Heart right ventricle (tissue), 16 donors: ENCODE results near the gene PCSK6. TPM values are rescaled to one million over a fixed set of nuclear protein-coding genes. Genes with fewer than 3 reads are reported as not detected.
A peak's percentile ranks its signal among the peaks of the same experiment; 100 is the strongest.

Source experiments
- ATAC-seq, 8 donors: fragments of 200-7000 bp; cut with Tn5 transposase; one replicate each; pipeline ENCODE4 v1.9.1; 2020; ENCODE audit warnings: mild to moderate bottlenecking in 8 of 8, moderate library complexity in 8 of 8, moderate number of reproducible peaks in 1 of 8
- DNase-seq, 2 donors: peaks; one replicate each; pipeline ENCODE4 v3.0.0-alpha.2; 2020
- H3K27ac ChIP-seq, 10 donors: fragments of 200-600 bp; sonication (generic) in 2 of 10; one replicate each; pipeline versions ENCODE4 v1.5.0 to v1.8.0; 2020 to 2022; ENCODE audit warnings: mild to moderate bottlenecking in 3 of 10
- H3K27me3 ChIP-seq, 7 donors: fragments of 200-600 bp; one replicate each; pipeline ENCODE4 v1.8.0; 2021 to 2022; ENCODE audit warnings: mild to moderate bottlenecking in 2 of 7
- H3K36me3 ChIP-seq, 9 donors: fragments of 200-600 bp; sonication (generic) in 1 of 9; one replicate each; pipeline versions ENCODE4 v1.5.0 to v1.8.0; 2020 to 2022; ENCODE audit warnings: mild to moderate bottlenecking in 2 of 9
- H3K4me1 ChIP-seq, 9 donors: fragments of 200-600 bp; sonication (generic) in 1 of 9; one replicate each; pipeline versions ENCODE4 v1.5.0 to v1.8.0; 2020 to 2022; ENCODE audit warnings: mild to moderate bottlenecking in 4 of 9
- H3K4me3 ChIP-seq, 10 donors: fragments of 200-600 bp; sonication (generic) in 2 of 10; one replicate each; pipeline versions ENCODE4 v1.5.0 to v1.8.0; 2020 to 2022; ENCODE audit warnings: mild to moderate bottlenecking in 7 of 10, moderate library complexity in 2 of 10
- H3K9me3 ChIP-seq, 11 donors: fragments of 200-600 bp in 10 of 11; sonication (generic) in 2 of 11; one replicate each; pipeline versions ENCODE4 v1.5.0 to v1.8.0; 2013 to 2022; ENCODE audit warnings: mild to moderate bottlenecking in 2 of 11, control low read depth in 1 of 11, moderate library complexity in 1 of 11
- WGBS, 2 donors: extraction: QIAGEN DNeasy Blood & Tissue Kit; methylation state at CpG; one replicate each; pipeline ENCODE4 v1.1.7; 2013; ENCODE audit warnings: inconsistent platforms in 1 of 2; 5-methylcytosine and 5-hydroxymethylcytosine counted together
- intact Hi-C, 10 donors: fragments of 100-400 bp; cut with DNase I; formaldehyde crosslinking; loops; one replicate each; pipeline versions ENCODE4 v1.11.1 to v1.14.2; 2022
- polyA plus RNA-seq, 2 donors: library from polyadenylated mRNA; stranded (reverse); fragments of 200-250 nt; gene quantifications; one replicate each; pipeline ENCODE4 v1.2.3, GENCODE V29; 2013
- total RNA-seq, 10 donors: library from RNA; stranded (reverse); fragmentation: NEBNext Ultra II Directional in 3 of 10; extraction: Animal tissue kit (Norgen Biotek cat#: 25700) in 3 of 10; gene quantifications; one replicate each; pipeline versions ENCODE4 v1.2.1 to v1.2.4, GENCODE V29; 2021 to 2023
- TF ChIP-seq, protein P1 (sequence below), 9 donors: fragments of 200-600 bp; sonication (generic) in 2 of 9; IDR thresholded peaks; one replicate each; pipeline versions ENCODE4 v1.5.0 to v1.8.0; 2021 to 2022; ENCODE audit warnings: antibody characterized with exemption in 9 of 9, mild to moderate bottlenecking in 5 of 9, moderate library complexity in 1 of 9
- donor health status: Arrhythmogenic right ventricular cardiomyopathy.
- donor health status: ischemic (EF 13 %, LVEDD 7.1; RV severe dilation, severe dysfunction).
- donor health status: healthy with polysubstance abuse.
- donor health status: DM: no; HTN: yes; CAD: no.
- donor health status: DM: no; HTN: no; CAD: no.
- donor health status: ischemic (EF 25% LVEDD 6.9; RV normal size, moderate dysfunction).
- donor health status: ischemic (EF 25% LVEDD 5.7; RV mildly dilated, moderate dysfunction).
- donor health status: healthy.
- donor health status: DM: yes; HTN: yes; CAD: no.
- donor health status: Ischemic cardiomyopathy.
- donor health status: ischemic (EF 35%, LVEDD 5.7; RV mildly dilated, moderate dysfunction).
- donor health status: nonischemic (EF 11% LVEDD 7.7; RV severe dilation, severe dysfunction).
- donor health status: DM: yes; HTN: yes; CAD: no.
- donor health status: PGD.
- donor health status: ischemic (EF 29% LVEDD 5.4; RV normal size, mild dysfunction).
- donor health status: nonischemic (EF 23%, LVEDD 6.1; RV moderate dilation, normal function).

Gene PCSK6
- total and polyA plus RNA-seq, 12 donors: 4.6 to 34.0 (median 21.7) TPM

DNA sequence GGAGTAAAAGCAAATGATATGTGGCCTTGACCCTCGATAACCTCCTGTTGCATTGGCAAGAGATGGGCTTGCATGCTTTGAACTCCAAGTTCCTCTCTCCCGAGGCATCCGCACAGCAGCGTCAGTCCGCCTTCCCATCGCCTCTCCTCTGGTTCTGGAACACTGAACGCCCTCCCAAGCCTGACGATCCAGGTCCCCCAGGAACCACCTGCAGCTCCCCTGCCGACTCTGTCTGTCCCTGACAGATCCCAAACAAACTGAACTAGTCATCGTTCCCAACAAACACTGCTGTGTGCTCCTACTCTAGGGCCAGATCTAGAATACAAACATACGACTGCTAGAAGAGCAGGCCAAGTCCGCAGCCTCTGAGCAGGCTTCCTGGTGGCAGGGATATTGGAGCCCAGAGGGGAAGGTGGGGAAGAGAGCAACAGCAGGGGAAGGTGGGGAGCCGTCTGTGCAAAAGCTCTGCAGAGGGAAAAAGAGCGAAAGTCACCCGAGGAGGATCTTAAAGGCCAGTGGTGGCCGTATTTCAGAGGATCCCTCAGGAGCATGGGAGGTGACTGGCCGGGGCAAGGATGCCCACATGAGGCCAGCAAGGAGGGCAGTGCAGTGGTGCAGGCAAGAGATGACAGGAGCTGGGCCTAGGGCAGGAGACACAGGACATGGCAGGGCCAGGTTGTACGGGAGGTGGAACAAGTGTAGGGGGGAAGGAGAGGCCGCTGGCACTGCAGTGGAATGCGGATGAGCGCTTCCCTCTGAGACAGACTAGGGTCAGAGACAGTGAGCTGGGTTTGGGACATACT lies 50.8 kb downstream of the PCSK6 start:
- intact Hi-C loops: loop anchor here in 1 of 10 donors (5.0 kb wide), 1 partner anchor 54 kb away; no protein-coding TSS in a partner anchor
- DNase-seq (no peak), ATAC-seq (peak in 1 of 8 donors; percentile 4)
- Histone ChIP-seq H3K4me3 (no peak overlapping the region), H3K27ac (peak overlapping the region in 9 of 10 donors; percentile 42 to 70 (median 58)), H3K4me1 (peaks cover 0 to 51% (median 10%) of the 10 kb centered on the region in 9 donors), H3K27me3 (no peaks in the 10 kb centered on the region), H3K9me3 (no peaks in the 10 kb centered on the region), H3K36me3 (peaks cover 0 to 6% (median 0%) of the 10 kb centered on the region in 9 donors)
- TF ChIP-seq, protein P1, sequence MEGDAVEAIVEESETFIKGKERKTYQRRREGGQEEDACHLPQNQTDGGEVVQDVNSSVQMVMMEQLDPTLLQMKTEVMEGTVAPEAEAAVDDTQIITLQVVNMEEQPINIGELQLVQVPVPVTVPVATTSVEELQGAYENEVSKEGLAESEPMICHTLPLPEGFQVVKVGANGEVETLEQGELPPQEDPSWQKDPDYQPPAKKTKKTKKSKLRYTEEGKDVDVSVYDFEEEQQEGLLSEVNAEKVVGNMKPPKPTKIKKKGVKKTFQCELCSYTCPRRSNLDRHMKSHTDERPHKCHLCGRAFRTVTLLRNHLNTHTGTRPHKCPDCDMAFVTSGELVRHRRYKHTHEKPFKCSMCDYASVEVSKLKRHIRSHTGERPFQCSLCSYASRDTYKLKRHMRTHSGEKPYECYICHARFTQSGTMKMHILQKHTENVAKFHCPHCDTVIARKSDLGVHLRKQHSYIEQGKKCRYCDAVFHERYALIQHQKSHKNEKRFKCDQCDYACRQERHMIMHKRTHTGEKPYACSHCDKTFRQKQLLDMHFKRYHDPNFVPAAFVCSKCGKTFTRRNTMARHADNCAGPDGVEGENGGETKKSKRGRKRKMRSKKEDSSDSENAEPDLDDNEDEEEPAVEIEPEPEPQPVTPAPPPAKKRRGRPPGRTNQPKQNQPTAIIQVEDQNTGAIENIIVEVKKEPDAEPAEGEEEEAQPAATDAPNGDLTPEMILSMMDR (IDR thresholded peaks at IDR 0.05): no peak
- 75 to 80% methylated on average over 21 of the region's 21 CpGs for WGBS, 2 donors

DNA sequence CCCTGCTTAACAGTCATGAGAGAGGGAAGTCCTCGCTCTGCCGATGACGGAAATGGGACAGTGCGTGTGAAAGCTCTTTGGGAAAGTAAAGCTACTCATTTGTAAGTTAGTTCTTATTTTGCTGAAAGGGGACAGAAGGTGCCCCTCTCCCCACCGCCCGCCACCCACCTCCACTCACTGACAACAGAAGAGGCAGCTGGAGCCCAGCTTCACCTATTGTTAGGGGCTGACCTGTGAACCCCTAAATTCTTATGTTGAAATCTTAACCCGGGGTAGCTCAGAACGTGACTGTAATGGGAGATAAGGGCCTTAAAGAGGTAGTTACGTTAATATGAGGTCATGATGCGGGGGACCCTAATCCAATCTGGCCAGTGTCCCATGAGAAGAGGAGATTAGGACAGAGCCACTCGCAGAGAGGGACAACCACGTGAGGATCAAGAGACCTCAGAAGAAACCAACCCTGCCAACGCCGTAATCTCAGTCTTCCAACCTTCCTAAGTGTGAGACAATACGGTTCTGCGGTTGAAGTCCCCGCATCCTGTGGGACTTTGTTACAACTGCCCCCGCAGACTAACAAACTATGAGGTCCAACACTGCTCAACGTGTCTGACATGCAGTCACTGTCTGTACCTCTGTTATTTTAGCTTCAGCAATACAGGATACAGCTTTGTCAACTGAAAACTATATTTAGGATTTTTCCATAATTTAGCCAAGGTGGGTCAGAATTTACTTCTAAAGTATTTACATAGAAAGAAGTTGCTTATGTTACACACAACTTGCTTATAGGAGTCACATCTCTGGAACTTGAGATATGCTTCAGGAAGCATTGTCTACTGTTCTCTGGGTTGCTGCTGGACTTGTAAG lies 51.7 kb downstream of the PCSK6 start:
- peaks cover 0 to 6% (median 0%) of the 10 kb centered on the region in 9 donors for H3K36me3 ChIP-seq
- ATAC-seq (no peak), DNase-seq (no peak)
- TF ChIP-seq, protein P1 (IDR thresholded peaks at IDR 0.05): no peak
- peak overlapping the region in 3 of 10 donors; percentile 58 to 70 (median 69) for H3K27ac ChIP-seq
- intact Hi-C loops: loop anchor here in 1 of 10 donors (5.0 kb wide), 1 partner anchor 54 kb away; no protein-coding TSS in a partner anchor
- H3K27me3 ChIP-seq: no peaks in the 10 kb centered on the region
- H3K4me1 ChIP-seq: peaks cover 0 to 45% (median 10%) of the 10 kb centered on the region in 9 donors
- H3K9me3 ChIP-seq: no peaks in the 10 kb centered on the region
- WGBS, 2 donors: 77 to 79% methylated on average over 19 of the region's 19 CpGs
- H3K4me3 ChIP-seq: no peak overlapping the region

DNA sequence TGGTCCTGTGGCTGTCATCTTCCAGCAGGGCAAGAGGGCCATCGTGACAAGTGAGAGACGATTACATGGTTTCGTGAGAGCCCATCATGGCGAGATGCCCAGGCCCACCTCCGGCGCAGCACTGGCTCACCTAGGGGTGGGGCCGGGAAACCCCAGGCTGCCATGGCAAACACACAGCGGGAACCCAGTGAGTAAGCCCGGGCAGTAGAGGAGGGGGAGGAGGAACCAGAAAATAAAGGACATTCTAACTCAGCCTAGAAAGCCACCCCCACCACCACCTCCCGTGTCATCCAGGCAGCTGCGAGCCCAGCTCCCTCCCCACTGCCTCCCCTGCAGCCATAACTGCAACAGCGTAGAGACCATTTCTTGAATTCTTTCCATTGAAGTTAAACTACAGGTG lies 52.3 kb downstream of the PCSK6 start:
- Histone ChIP-seq H3K27me3 (no peaks in the 10 kb centered on the region), H3K4me1 (peaks cover 0 to 38% (median 10%) of the 10 kb centered on the region in 9 donors), H3K27ac (no peak overlapping the region), H3K36me3 (peaks cover 0 to 6% (median 0%) of the 10 kb centered on the region in 9 donors), H3K9me3 (no peaks in the 10 kb centered on the region), H3K4me3 (no peak overlapping the region)
- DNase-seq: no peak
- TF ChIP-seq, protein P1 (IDR thresholded peaks at IDR 0.05): no peak
- 87 to 89% methylated on average over 12 of the region's 12 CpGs for WGBS, 2 donors
- intact Hi-C loops: loop anchor here in 1 of 10 donors (5.0 kb wide), 1 partner anchor 55 kb away; no protein-coding TSS in a partner anchor
- ATAC-seq: no peak

DNA sequence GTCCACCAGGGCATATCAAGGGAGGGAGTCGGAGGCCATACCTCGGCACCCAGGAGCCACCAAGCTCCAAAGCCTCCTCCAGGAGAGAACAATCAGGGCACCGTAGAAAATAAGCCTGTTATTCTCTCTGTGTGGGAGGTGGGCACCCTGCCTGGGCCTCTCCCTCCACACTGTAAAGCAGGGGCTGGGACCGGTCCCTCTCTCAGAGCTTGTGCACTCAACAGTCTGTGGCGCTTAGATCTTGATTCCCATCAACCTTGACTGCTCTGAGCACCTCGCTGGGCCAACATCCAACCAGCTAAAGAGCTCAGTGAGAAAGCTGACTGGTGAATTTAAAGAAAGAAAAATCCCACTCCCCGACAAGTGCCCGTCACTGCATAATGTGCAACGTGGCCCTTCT lies 53.0 kb downstream of the PCSK6 start:
- no peaks in the 10 kb centered on the region for H3K27me3 ChIP-seq
- intact Hi-C loops: loop anchor here in 1 of 10 donors (5.0 kb wide), 1 partner anchor 56 kb away; no protein-coding TSS in a partner anchor
- H3K4me3 ChIP-seq: no peak overlapping the region
- DNase-seq (no peak), ATAC-seq (no peak)
- no peaks in the 10 kb centered on the region for H3K9me3 ChIP-seq
- peaks cover 0 to 34% (median 10%) of the 10 kb centered on the region in 9 donors for H3K4me1 ChIP-seq
- TF ChIP-seq, protein P1 (IDR thresholded peaks at IDR 0.05): no peak
- H3K27ac ChIP-seq: no peak overlapping the region
- peaks cover 0 to 9% (median 0%) of the 10 kb centered on the region in 9 donors for H3K36me3 ChIP-seq
- WGBS, 2 donors: 88 to 91% methylated on average over 9 of the region's 9 CpGs
